HepG2 (cell line): ENCODE measurements around the gene ZNF181. TPM values are rescaled to one million over a fixed set of nuclear protein-coding genes. Genes with fewer than 3 reads are reported as not detected.
A peak's percentile ranks its signal among the peaks of the same experiment; 100 is the strongest.

Source experiments
- CHD4 ChIP-seq: fragments of 200-600 bp; sonication (generic); IDR thresholded peaks from 2 replicates; pipeline ENCODE4 v1.7.0; 2017; ENCODE audit warnings: mild to moderate bottlenecking, low read length, borderline replicate concordance
- HOMEZ ChIP-seq: IDR thresholded peaks from 2 replicates; pipeline ENCODE4 v1.6.1; 2016; ENCODE audit warnings: low read depth
- HOXA7 ChIP-seq: sonication (generic); formaldehyde crosslinking; IDR thresholded peaks from 2 replicates; pipeline ENCODE4 v1.8.1; 2022; ENCODE audit warnings: mild to moderate bottlenecking, missing genetic modification reagents, moderate library complexity
- KAT8 ChIP-seq: IDR thresholded peaks from 2 replicates; pipeline ENCODE4 v1.6.1; 2016; ENCODE audit warnings: missing genetic modification reagents, missing compliant biosample characterization
- MAFK ChIP-seq, 2 experiments: IDR thresholded peaks in 1 of 2; conservative IDR thresholded peaks in 1 of 2; 2 replicates each; pipeline ENCODE4 v1.6.1; 2011; ENCODE audit warnings: improper control_type of control experiment in 2 of 2, low read length in 2 of 2
- MAZ ChIP-seq, 2 experiments: sonication (generic) in 1 of 2; formaldehyde crosslinking in 1 of 2; IDR thresholded peaks; 2 replicates each; pipeline versions ENCODE4 v1.5.0 to v1.6.1; 2012 to 2020; ENCODE audit warnings: low read depth in 2 of 2, mild to moderate bottlenecking in 2 of 2, borderline replicate concordance in 1 of 2, improper control_type of control experiment in 1 of 2, low read length in 1 of 2, missing genetic modification reagents in 1 of 2, moderate library complexity in 1 of 2
- MEIS2 ChIP-seq: sonication (generic); formaldehyde crosslinking; IDR thresholded peaks from 2 replicates; pipeline ENCODE4 v1.9.0; 2021; ENCODE audit warnings: mild to moderate bottlenecking, missing genetic modification reagents
- PHF8 ChIP-seq: sonication (generic); formaldehyde crosslinking; IDR thresholded peaks from 2 replicates; pipeline ENCODE4 v1.5.0; 2020; ENCODE audit warnings: missing genetic modification reagents
- POLR2AphosphoS5 ChIP-seq: IDR thresholded peaks from 2 replicates; pipeline ENCODE4 v1.6.1; 2012; ENCODE audit warnings: low read depth, low read length
- SP2 ChIP-seq: sonication (generic); formaldehyde crosslinking; IDR thresholded peaks from 2 replicates; pipeline ENCODE4 v1.5.1; 2020; ENCODE audit warnings: mild to moderate bottlenecking, missing genetic modification reagents
- SRF ChIP-seq: IDR thresholded peaks from 2 replicates; pipeline ENCODE4 v1.6.1; 2011; ENCODE audit warnings: mild to moderate bottlenecking, low read depth, low read length, moderate library complexity
- ZFP41 ChIP-seq: sonication (generic); formaldehyde crosslinking; IDR thresholded peaks from 2 replicates; pipeline ENCODE4 v1.4.0; 2020; ENCODE audit warnings: mild to moderate bottlenecking, missing genetic modification reagents, borderline replicate concordance
- ZNF143 ChIP-seq: sonication (generic); formaldehyde crosslinking; IDR thresholded peaks from 2 replicates; pipeline ENCODE4 v1.4.0; 2020; ENCODE audit warnings: missing genetic modification reagents
- ZNF274 ChIP-seq: sonication (generic); formaldehyde crosslinking; IDR thresholded peaks from 2 replicates; pipeline ENCODE4 v1.5.1; 2020; ENCODE audit warnings: mild to moderate bottlenecking, missing genetic modification reagents
- ZNF430 ChIP-seq: sonication (generic); formaldehyde crosslinking; IDR thresholded peaks from 2 replicates; pipeline ENCODE4 v1.9.0; 2021; ENCODE audit warnings: mild to moderate bottlenecking, missing genetic modification reagents
- ZNF432 ChIP-seq: sonication (generic); formaldehyde crosslinking; IDR thresholded peaks from 2 replicates; pipeline ENCODE4 v1.5.0; 2020; ENCODE audit warnings: missing genetic modification reagents, mild to moderate bottlenecking, borderline replicate concordance
- ZNF44 ChIP-seq: sonication (generic); formaldehyde crosslinking; IDR thresholded peaks from 2 replicates; pipeline ENCODE4 v1.5.1; 2020; ENCODE audit warnings: mild to moderate bottlenecking, missing genetic modification reagents
- ZNF484 ChIP-seq: sonication (generic); formaldehyde crosslinking; IDR thresholded peaks from 2 replicates; pipeline ENCODE4 v1.5.1; 2020; ENCODE audit warnings: mild to moderate bottlenecking, low read depth, missing genetic modification reagents, borderline replicate concordance
- polyA plus RNA-seq, 8 experiments: library from polyadenylated mRNA; depleted of rRNA in 3 of 8; stranded (reverse) in 7 of 8; unstranded in 1 of 8; fragments of >200 nt; fragmentation: Illumina TruSeq in 4 of 8; extraction: Trizol in 4 of 8; gene quantifications; 2 replicates each; pipeline versions ENCODE4 v1.2.1 to v1.2.3, GENCODE V29; 2011 to 2016; ENCODE audit warnings: low read depth in 4 of 8, missing spikeins in 1 of 8, mixed read lengths in 1 of 8; ENCODE audit not compliant: insufficient read depth in 1 of 8
- total RNA-seq, 5 experiments: library from RNA; depleted of rRNA; stranded (reverse); fragments of >200 nt; fragmentation: Illumina TruSeq; extraction: Trizol; gene quantifications; 2 replicates each; pipeline ENCODE4 v1.2.3, GENCODE V29; 2016; ENCODE audit warnings: low read depth in 1 of 5
- TF ChIP-seq, protein P1 (sequence below): sonication (generic); formaldehyde crosslinking; IDR thresholded peaks from 2 replicates; pipeline ENCODE4 v1.4.0; 2020; ENCODE audit warnings: low read depth, missing genetic modification reagents
- TF ChIP-seq, protein P2 (sequence below): sonication (generic); formaldehyde crosslinking; IDR thresholded peaks from 2 replicates; pipeline ENCODE4 v1.4.0; 2020; ENCODE audit warnings: missing genetic modification reagents

Gene ZNF181
- total and polyA plus RNA-seq, 2 of the 13 experiments (the other 11 are each of a cell fraction or from before 2014, with no cell fraction given): 10.6 to 15.5 TPM

DNA sequence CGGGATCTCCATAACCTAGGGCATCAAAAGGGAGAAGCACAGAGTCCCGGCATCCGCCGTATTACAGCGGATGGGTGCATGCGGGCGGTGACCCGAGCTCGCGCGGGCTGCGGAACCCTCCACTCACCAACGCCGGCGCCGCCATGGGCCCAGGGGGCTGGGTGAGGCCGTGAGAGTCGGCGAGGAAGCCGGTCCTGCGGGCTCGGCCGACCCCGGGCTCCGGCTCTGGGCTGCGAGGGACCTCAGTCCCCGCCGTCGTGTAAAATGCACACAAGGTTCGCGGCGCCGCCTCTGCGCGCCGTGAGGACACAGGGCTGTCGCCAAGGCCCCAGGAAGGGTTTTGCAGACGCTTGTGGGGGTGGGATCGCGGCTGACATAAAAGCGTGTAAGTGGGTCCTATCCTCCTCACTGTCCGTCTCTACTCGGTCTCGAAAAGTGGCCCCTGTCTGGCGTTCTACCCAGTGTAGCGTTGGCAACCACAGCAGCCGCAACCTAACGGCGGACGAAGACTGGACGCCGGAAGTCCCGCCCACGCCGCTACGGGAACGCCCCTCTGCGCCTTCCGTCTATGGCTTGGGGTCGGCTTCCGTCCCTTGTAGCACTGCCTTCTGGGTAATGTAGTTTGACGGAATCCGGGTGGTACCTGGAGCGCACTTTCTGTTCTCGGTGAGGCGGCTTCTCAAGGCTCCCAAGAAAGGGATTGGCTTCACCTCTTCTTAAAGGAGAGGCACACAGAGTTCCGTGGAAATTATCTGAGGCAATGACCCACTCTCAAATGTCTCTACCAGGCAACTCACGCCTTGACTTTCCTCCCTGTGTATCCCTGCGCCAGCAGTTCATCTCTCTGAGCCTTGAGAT is 38.9 kb downstream of the ZNF181 start, which contains the start of gene ZNF599 (continued):
- peak; percentile 87 for TF ChIP-seq POLR2AphosphoS5
- no peak for TF ChIP-seq HOXA7 (CRISPR knock-in tag)
- TF ChIP-seq ZNF143 (CRISPR knock-in tag): peak; percentile 97
- TF ChIP-seq MAZ (IDR thresholded peaks at IDR 0.05; ENCODE audit: borderline replicate concordance, low read depth, low read length): no peak
- peak; percentile 71; the same call in 1 of the 2 replicates for TF ChIP-seq MAZ (CRISPR knock-in tag; IDR thresholded peaks at IDR 0.05; ENCODE audit: low read depth)
- peak; percentile 71; the same call in 1 of the 2 replicates for TF ChIP-seq ZNF44 (CRISPR knock-in tag)
- peak; percentile 56; the same call in 1 of the 2 replicates for TF ChIP-seq ZNF274 (CRISPR knock-in tag)
- peak; percentile 89 for TF ChIP-seq PHF8 (CRISPR knock-in tag)
- TF ChIP-seq, protein P1, sequence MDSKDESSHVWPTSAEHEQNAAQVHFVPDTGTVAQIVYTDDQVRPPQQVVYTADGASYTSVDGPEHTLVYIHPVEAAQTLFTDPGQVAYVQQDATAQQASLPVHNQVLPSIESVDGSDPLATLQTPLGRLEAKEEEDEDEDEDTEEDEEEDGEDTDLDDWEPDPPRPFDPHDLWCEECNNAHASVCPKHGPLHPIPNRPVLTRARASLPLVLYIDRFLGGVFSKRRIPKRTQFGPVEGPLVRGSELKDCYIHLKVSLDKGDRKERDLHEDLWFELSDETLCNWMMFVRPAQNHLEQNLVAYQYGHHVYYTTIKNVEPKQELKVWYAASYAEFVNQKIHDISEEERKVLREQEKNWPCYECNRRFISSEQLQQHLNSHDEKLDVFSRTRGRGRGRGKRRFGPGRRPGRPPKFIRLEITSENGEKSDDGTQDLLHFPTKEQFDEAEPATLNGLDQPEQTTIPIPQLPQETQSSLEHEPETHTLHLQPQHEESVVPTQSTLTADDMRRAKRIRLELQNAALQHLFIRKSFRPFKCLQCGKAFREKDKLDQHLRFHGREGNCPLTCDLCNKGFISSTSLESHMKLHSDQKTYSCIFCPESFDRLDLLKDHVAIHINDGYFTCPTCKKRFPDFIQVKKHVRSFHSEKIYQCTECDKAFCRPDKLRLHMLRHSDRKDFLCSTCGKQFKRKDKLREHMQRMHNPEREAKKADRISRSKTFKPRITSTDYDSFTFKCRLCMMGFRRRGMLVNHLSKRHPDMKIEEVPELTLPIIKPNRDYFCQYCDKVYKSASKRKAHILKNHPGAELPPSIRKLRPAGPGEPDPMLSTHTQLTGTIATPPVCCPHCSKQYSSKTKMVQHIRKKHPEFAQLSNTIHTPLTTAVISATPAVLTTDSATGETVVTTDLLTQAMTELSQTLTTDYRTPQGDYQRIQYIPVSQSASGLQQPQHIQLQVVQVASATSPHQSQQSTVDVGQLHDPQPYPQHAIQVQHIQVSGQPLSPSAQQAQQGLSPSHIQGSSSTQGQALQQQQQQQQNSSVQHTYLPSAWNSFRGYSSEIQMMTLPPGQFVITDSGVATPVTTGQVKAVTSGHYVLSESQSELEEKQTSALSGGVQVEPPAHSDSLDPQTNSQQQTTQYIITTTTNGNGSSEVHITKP (CRISPR knock-in tag): peak; percentile 49; the same call in 1 of the 2 replicates
- TF ChIP-seq KAT8 (CRISPR knock-in tag): peak; percentile 86
- TF ChIP-seq SP2: peak; percentile 95
- TF ChIP-seq ZNF432 (CRISPR knock-in tag): no peak
- no peak for TF ChIP-seq CHD4
- TF ChIP-seq SRF: peak; percentile 73; the same call in 1 of the 2 replicates
- TF ChIP-seq HOMEZ (CRISPR knock-in tag): 0 out of 2 replicates have a peak, but pooled peaks have one; percentile 21
- TF ChIP-seq MAFK (conservative IDR thresholded peaks at IDR 0.05 in 1 of 2, IDR thresholded peaks at IDR 0.05 in 1 of 2; ENCODE audit: low read length in 2 of 2): no peak
- TF ChIP-seq ZNF430 (CRISPR knock-in tag): peak; percentile 53; the same call in 1 of the 2 replicates
- no peak for TF ChIP-seq ZFP41 (CRISPR knock-in tag)
- 0 out of 2 replicates have a peak, but pooled peaks have one; percentile 41 for TF ChIP-seq ZNF484 (CRISPR knock-in tag)
- TF ChIP-seq, protein P2, sequence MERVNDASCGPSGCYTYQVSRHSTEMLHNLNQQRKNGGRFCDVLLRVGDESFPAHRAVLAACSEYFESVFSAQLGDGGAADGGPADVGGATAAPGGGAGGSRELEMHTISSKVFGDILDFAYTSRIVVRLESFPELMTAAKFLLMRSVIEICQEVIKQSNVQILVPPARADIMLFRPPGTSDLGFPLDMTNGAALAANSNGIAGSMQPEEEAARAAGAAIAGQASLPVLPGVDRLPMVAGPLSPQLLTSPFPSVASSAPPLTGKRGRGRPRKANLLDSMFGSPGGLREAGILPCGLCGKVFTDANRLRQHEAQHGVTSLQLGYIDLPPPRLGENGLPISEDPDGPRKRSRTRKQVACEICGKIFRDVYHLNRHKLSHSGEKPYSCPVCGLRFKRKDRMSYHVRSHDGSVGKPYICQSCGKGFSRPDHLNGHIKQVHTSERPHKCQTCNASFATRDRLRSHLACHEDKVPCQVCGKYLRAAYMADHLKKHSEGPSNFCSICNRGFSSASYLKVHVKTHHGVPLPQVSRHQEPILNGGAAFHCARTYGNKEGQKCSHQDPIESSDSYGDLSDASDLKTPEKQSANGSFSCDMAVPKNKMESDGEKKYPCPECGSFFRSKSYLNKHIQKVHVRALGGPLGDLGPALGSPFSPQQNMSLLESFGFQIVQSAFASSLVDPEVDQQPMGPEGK (CRISPR knock-in tag): 0 out of 2 replicates have a peak, but pooled peaks have one; percentile 33
- 0 out of 2 replicates have a peak, but pooled peaks have one; percentile 49 for TF ChIP-seq MEIS2 (CRISPR knock-in tag)
